Astrocyte (in vitro differentiated cells and primary cell): ENCODE results near the gene NTM. TPM values are rescaled to one million over a fixed set of nuclear protein-coding genes. Genes with fewer than 3 reads are reported as not detected.

Experiments
- DNase-seq: peaks from one replicate; pipeline ENCODE4 v3.0.0-alpha.2; 2010; ENCODE audit warnings: low read depth
- FAIRE-seq: peaks from 2 replicates; lab custom pipeline; 2011; peaks lifted over from hg19 to GRCh38; lab: Jason Lieb, UNC
- H2AFZ ChIP-seq: 2 replicates; pipeline ENCODE4 v1.6.0; 2012; ENCODE audit warnings: low read depth, low read length, inconsistent platforms
- H3K27ac ChIP-seq: 2 replicates; pipeline ENCODE4 v1.5.1; 2011; ENCODE audit warnings: low read depth, low read length, inconsistent platforms
- H3K27me3 ChIP-seq: 2 replicates; pipeline ENCODE4 v1.6.0; 2011; ENCODE audit warnings: low read length, inconsistent platforms; ENCODE audit not compliant: insufficient read depth
- H3K36me3 ChIP-seq: 2 replicates; pipeline ENCODE4 v1.5.1; 2011; ENCODE audit warnings: low read length, inconsistent platforms; ENCODE audit not compliant: insufficient read depth
- H3K4me1 ChIP-seq: 2 replicates; pipeline ENCODE4 v1.5.1; 2011; ENCODE audit warnings: low read length, inconsistent platforms; ENCODE audit not compliant: insufficient read depth
- H3K4me2 ChIP-seq: 2 replicates; pipeline ENCODE4 v1.6.0; 2012; ENCODE audit warnings: low read length, inconsistent platforms
- H3K4me3 ChIP-seq: 2 replicates; pipeline ENCODE4 v1.5.1; 2011; ENCODE audit warnings: low read depth, mild to moderate bottlenecking, low read length, inconsistent platforms; ENCODE audit not compliant: insufficient read depth
- H3K79me2 ChIP-seq: 2 replicates; pipeline ENCODE4 v1.6.0; 2012; ENCODE audit warnings: mild to moderate bottlenecking, low read length, inconsistent platforms; ENCODE audit not compliant: insufficient read depth
- H3K9ac ChIP-seq: 2 replicates; pipeline ENCODE4 v1.6.0; 2012; ENCODE audit warnings: mild to moderate bottlenecking, low read length, inconsistent platforms
- H3K9me3 ChIP-seq: 2 replicates; pipeline ENCODE4 v1.5.1; 2012; ENCODE audit warnings: low read depth, mild to moderate bottlenecking, low read length, inconsistent platforms; ENCODE audit not compliant: insufficient read depth
- H4K20me1 ChIP-seq: 2 replicates; pipeline ENCODE4 v1.6.0; 2012; ENCODE audit warnings: low read length, inconsistent platforms; ENCODE audit not compliant: insufficient read depth
- H3K27ac Mint-ChIP-seq: one replicate; pipeline ENCODE4 v1.8.0; 2021; ENCODE audit warnings: mild to moderate bottlenecking, mixed read lengths; ENCODE audit not compliant: unreplicated experiment
- H3K27me3 Mint-ChIP-seq: one replicate; pipeline ENCODE4 v1.8.0; 2021; ENCODE audit warnings: low read depth, mixed read lengths; ENCODE audit not compliant: unreplicated experiment
- H3K36me3 Mint-ChIP-seq: one replicate; pipeline ENCODE4 v1.8.0; 2021; ENCODE audit warnings: low read depth, mixed read lengths; ENCODE audit not compliant: unreplicated experiment
- H3K4me1 Mint-ChIP-seq: one replicate; pipeline ENCODE4 v1.8.0; 2021; ENCODE audit warnings: low read depth, mixed read lengths; ENCODE audit not compliant: unreplicated experiment
- H3K4me3 Mint-ChIP-seq: one replicate; pipeline ENCODE4 v1.8.0; 2021; ENCODE audit warnings: mild to moderate bottlenecking, moderate library complexity, mixed read lengths; ENCODE audit not compliant: unreplicated experiment
- H3K9me3 Mint-ChIP-seq: one replicate; pipeline ENCODE4 v1.8.0; 2021; ENCODE audit warnings: mild to moderate bottlenecking, mixed read lengths; ENCODE audit not compliant: unreplicated experiment
- CTCF ChIP-seq: IDR thresholded peaks from 2 replicates; pipeline ENCODE4 v1.5.1; 2011; ENCODE audit warnings: low read depth, mild to moderate bottlenecking, inconsistent platforms, low read length, moderate library complexity; ENCODE audit not compliant: insufficient read depth
- EZH2 ChIP-seq: IDR thresholded peaks from 2 replicates; pipeline ENCODE4 v1.6.1; 2012; ENCODE audit warnings: mild to moderate bottlenecking, low read length, inconsistent platforms; ENCODE audit not compliant: insufficient read depth
- total RNA-seq: library from RNA; stranded (reverse); gene quantifications from 2 replicates; pipeline ENCODE4 v1.2.1, GENCODE V29; 2021

The NTM gene
- total RNA-seq, 1 donor from 2014 or later: 98.2 TPM

GRCh38 chr11:131372234-131372962 is 2.0 kb downstream of the NTM start:
- Histone ChIP-seq H3K79me2 (no peaks in the 10 kb centered on the region), H4K20me1 (no peaks in the 10 kb centered on the region), H3K36me3 (no peaks in the 10 kb centered on the region), H3K4me2 (peak overlapping the region; percentile 70), H3K9ac (no peak overlapping the region), H2AFZ (no peak overlapping the region), H3K4me3 (no peak overlapping the region), H3K4me1 (no peaks in the 10 kb centered on the region), H3K9me3 (no peaks in the 10 kb centered on the region), H3K27ac (no peak overlapping the region), H3K27me3 (peaks cover 59% of the 10 kb centered on the region)
- Mint-ChIP-seq H3K27me3 (peaks cover 42% of the 10 kb centered on the region), H3K9me3 (no peaks in the 10 kb centered on the region), H3K4me1 (no peaks in the 10 kb centered on the region), H3K4me3 (no peak overlapping the region), H3K27ac (no peak overlapping the region), H3K36me3 (peaks cover 2% of the 10 kb centered on the region)
- DNase-seq: no peak
- no peak for FAIRE-seq
- TF ChIP-seq CTCF (no peak), EZH2 (no peak)

- Histone ChIP-seq H2AFZ (no peak overlapping the region), H3K27me3 (peaks cover 57% of the 10 kb centered on the region), H4K20me1 (no peaks in the 10 kb centered on the region), H3K9me3 (no peaks in the 10 kb centered on the region), H3K4me1 (no peaks in the 10 kb centered on the region), H3K4me2 (no peak overlapping the region), H3K36me3 (no peaks in the 10 kb centered on the region), H3K79me2 (no peaks in the 10 kb centered on the region), H3K4me3 (no peak overlapping the region), H3K9ac (no peak overlapping the region), H3K27ac (no peak overlapping the region)
- TF ChIP-seq CTCF: no peak
- FAIRE-seq: no peak
- H3K36me3 Mint-ChIP-seq: peaks cover 2% of the 10 kb centered on the region
- H3K27ac Mint-ChIP-seq: no peak overlapping the region
- no peaks in the 10 kb centered on the region for H3K4me1 Mint-ChIP-seq
- H3K4me3 Mint-ChIP-seq: peak overlapping the region; percentile 34
- H3K27me3 Mint-ChIP-seq: peaks cover 44% of the 10 kb centered on the region
- no peak for DNase-seq
- H3K9me3 Mint-ChIP-seq: no peaks in the 10 kb centered on the region
Measured at GRCh38 chr11:131373095-131373725, 2.8 kb downstream of the NTM start.

GRCh38 chr11:131373756-131374155 is 3.3 kb downstream of the NTM start:
- no peaks in the 10 kb centered on the region for H3K4me1 Mint-ChIP-seq

More at GRCh38 chr11:131373756-131374155, 3.3 kb downstream of the NTM start:
- Histone ChIP-seq H3K79me2 (no peaks in the 10 kb centered on the region), H3K36me3 (no peaks in the 10 kb centered on the region), H3K4me3 (no peak overlapping the region), H4K20me1 (no peaks in the 10 kb centered on the region), H3K9me3 (no peaks in the 10 kb centered on the region), H2AFZ (no peak overlapping the region), H3K27me3 (peaks cover 58% of the 10 kb centered on the region), H3K9ac (no peak overlapping the region), H3K4me2 (no peak overlapping the region), H3K27ac (no peak overlapping the region), H3K4me1 (no peaks in the 10 kb centered on the region)
- Mint-ChIP-seq H3K27me3 (peaks cover 48% of the 10 kb centered on the region), H3K27ac (no peak overlapping the region), H3K9me3 (no peaks in the 10 kb centered on the region), H3K4me3 (peak overlapping the region; percentile 34), H3K36me3 (peaks cover 2% of the 10 kb centered on the region)
- TF ChIP-seq EZH2 (no peak), CTCF (no peak)
- FAIRE-seq (no peak), DNase-seq (no peak)
